Uterus (tissue), 4 donors: ENCODE results near the gene ZC3H12D. TPM values are rescaled to one million over a fixed set of nuclear protein-coding genes. Genes with fewer than 3 reads are reported as not detected.

Experiments
- DNase-seq, 2 donors: peaks; one replicate each; pipeline ENCODE4 v3.0.0-alpha.2; 2019 to 2020
- H3K27ac ChIP-seq, 2 donors: fragments of 200-600 bp; sonication (generic); 1 replicate in 1 of 2; 2 replicates in 1 of 2; pipeline ENCODE4 v1.5.1; 2016 to 2018
- H3K27me3 ChIP-seq, 2 donors: fragments of 200-600 bp; sonication (generic); one replicate each; pipeline ENCODE4 v1.5.1; 2018 to 2019; ENCODE audit warnings: control low read depth in 1 of 2
- H3K36me3 ChIP-seq, 2 donors: fragments of 200-600 bp; sonication (generic); one replicate each; pipeline ENCODE4 v1.5.1; 2019; ENCODE audit warnings: control low read depth in 1 of 2
- H3K4me1 ChIP-seq, 2 donors: fragments of 200-600 bp; sonication (generic); one replicate each; pipeline ENCODE4 v1.5.1; 2018 to 2019; ENCODE audit warnings: control low read depth in 1 of 2
- H3K4me3 ChIP-seq, 2 donors: fragments of 200-600 bp; sonication (generic); 1 replicate in 1 of 2; 2 replicates in 1 of 2; pipeline ENCODE4 v1.5.1; 2018 to 2019; ENCODE audit warnings: mild to moderate bottlenecking in 1 of 2
- H3K9me3 ChIP-seq, 2 donors: fragments of 200-600 bp; sonication (generic); one replicate each; pipeline ENCODE4 v1.5.1; 2019; ENCODE audit warnings: control low read depth in 1 of 2
- POLR2A ChIP-seq, 2 donors: fragments of 450-650 bp; IDR thresholded peaks; one replicate each; pipeline ENCODE4 v1.6.1; 2016; ENCODE audit warnings: antibody characterized with exemption in 2 of 2, mild to moderate bottlenecking in 1 of 2, moderate library complexity in 1 of 2
- intact Hi-C: fragments of 100-400 bp; cut with DNase I; formaldehyde crosslinking; loops from one replicate; pipeline ENCODE4 v1.15.1; 2023; ENCODE audit warnings: low total_unique reads
- total RNA-seq, 4 donors: library from RNA; depleted of rRNA in 3 of 4; stranded (reverse); fragments of >200 nt in 3 of 4; gene quantifications; one replicate each; pipeline versions ENCODE4 v1.1.0 to v1.2.4, GENCODE V29; 2014 to 2023
- TF ChIP-seq, protein P1 (sequence below), 4 experiments: fragments of 200-600 bp in 2 of 4; fragments of 450-650 bp in 2 of 4; sonication (generic) in 2 of 4; IDR thresholded peaks; one replicate each; pipeline ENCODE4 v1.5.1; 2016 to 2019; ENCODE audit warnings: antibody characterized with exemption in 4 of 4, mild to moderate bottlenecking in 2 of 4, moderate library complexity in 1 of 4
- donor health status: DM: yes; HTN: yes; CAD: no.

The ZC3H12D gene
- total RNA-seq, 4 donors from 2014 or later = 0.26 to 1.7 (median 0.40) TPM; not detected in 1

DNA sequence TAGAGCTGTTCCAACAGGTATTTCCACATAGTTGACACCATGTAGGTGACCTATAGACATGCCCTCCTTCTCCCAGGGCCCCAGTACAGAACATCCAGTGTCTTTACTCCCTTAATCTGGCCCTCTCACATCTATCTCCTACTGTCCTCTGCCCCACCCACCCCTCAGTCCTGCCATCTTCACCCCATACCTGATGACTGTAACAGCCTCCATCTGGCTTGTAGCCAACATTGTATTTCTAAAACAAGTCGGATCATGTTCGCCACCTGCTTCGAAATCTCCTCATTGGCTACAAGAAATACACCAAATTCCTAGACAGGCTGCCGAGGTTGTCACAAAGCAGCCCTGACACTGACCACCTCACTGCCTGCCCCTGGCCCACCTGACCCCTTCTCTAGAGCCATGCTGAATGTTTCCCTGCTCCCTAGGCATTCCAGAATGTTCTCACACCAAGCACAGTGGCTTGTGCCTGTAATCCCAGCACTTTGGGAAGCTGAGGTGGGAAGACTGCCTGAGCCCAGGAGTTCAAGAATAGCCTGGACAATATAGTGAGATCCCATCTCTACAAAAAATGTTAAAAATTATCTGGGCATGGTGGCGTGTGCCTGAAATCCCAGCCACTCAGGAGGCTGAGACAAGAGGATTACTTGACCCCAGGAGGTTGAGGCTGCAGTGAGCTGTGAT lies 6.0 kb downstream of the ZC3H12D start:
- intact Hi-C loops = no loop called here
- Histone ChIP-seq H3K4me3 (no peak overlapping the region), H3K4me1 (no peaks in the 10 kb centered on the region), H3K9me3 (no peaks in the 10 kb centered on the region), H3K36me3 (no peaks in the 10 kb centered on the region), H3K27me3 (no peaks in the 10 kb centered on the region), H3K27ac (no peak overlapping the region)
- no peak for TF ChIP-seq POLR2A (IDR thresholded peaks at IDR 0.05)
- TF ChIP-seq, protein P1, sequence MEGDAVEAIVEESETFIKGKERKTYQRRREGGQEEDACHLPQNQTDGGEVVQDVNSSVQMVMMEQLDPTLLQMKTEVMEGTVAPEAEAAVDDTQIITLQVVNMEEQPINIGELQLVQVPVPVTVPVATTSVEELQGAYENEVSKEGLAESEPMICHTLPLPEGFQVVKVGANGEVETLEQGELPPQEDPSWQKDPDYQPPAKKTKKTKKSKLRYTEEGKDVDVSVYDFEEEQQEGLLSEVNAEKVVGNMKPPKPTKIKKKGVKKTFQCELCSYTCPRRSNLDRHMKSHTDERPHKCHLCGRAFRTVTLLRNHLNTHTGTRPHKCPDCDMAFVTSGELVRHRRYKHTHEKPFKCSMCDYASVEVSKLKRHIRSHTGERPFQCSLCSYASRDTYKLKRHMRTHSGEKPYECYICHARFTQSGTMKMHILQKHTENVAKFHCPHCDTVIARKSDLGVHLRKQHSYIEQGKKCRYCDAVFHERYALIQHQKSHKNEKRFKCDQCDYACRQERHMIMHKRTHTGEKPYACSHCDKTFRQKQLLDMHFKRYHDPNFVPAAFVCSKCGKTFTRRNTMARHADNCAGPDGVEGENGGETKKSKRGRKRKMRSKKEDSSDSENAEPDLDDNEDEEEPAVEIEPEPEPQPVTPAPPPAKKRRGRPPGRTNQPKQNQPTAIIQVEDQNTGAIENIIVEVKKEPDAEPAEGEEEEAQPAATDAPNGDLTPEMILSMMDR (IDR thresholded peaks at IDR 0.05) = no peak
- no peak for DNase-seq

DNA sequence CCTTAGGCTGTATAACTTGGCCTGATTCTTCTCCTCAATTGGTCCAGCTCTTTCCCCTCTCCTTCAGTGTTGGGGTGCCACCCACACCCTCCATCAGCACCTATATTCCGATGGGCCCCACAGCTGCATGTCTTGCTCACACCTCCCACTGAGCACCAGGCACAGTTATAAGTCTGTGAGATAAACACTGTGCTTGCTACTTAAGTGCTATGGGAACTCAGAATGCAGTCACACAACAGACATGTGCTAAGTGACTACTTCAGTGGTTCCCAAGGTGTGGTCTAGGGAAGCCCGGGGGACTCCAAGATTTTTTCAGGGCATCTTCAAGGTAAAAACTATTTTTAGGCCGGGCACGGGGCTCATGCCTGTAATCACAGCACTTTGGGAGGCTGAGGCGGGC lies 7.3 kb downstream of the ZC3H12D start:
- Histone ChIP-seq H3K27me3 (no peaks in the 10 kb centered on the region), H3K27ac (no peak overlapping the region), H3K4me3 (no peak overlapping the region), H3K9me3 (no peaks in the 10 kb centered on the region), H3K36me3 (no peaks in the 10 kb centered on the region), H3K4me1 (no peaks in the 10 kb centered on the region)
- no peak for TF ChIP-seq POLR2A (IDR thresholded peaks at IDR 0.05)
- TF ChIP-seq, protein P1 (IDR thresholded peaks at IDR 0.05) = no peak
- no peak for DNase-seq
- intact Hi-C loops = no loop called here

DNA sequence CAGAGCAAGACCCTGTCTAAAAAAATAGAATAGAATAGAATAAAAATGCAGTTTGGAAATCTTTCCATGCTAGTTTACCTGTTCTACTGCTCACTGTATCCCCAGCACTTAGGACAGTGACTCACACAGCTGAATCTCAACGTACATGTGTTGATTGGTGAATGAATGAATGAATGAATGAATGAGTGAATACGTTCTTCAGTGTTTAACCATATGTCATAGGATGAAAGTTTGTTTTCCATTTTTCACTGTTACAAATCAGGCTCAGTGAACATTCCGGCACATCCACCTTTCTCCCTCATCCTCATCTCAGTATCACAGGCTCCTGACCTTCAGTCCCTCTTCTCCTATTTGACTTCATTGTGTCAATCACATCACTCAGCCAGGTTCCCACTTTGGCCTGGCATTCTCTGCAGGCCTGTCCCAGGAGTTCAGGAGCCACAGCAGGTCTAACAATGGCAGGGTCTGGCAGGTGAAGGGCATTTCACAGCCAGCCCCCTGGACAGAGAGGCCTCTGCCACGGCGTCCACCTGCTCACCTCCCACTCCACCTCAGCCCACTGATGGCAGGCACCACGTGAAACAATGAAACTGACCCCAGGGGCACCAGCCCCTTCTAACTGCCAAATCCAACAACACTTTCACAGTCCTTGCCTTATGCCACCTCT lies 7.9 kb downstream of the ZC3H12D start:
- H3K4me1 ChIP-seq = no peaks in the 10 kb centered on the region
- no peaks in the 10 kb centered on the region for H3K27me3 ChIP-seq
- no peak overlapping the region for H3K4me3 ChIP-seq
- intact Hi-C loops = no loop called here
- no peaks in the 10 kb centered on the region for H3K9me3 ChIP-seq
- no peaks in the 10 kb centered on the region for H3K36me3 ChIP-seq
- no peak for DNase-seq
- H3K27ac ChIP-seq = no peak overlapping the region
- TF ChIP-seq, protein P1 (IDR thresholded peaks at IDR 0.05) = no peak
- no peak for TF ChIP-seq POLR2A (IDR thresholded peaks at IDR 0.05)

DNA sequence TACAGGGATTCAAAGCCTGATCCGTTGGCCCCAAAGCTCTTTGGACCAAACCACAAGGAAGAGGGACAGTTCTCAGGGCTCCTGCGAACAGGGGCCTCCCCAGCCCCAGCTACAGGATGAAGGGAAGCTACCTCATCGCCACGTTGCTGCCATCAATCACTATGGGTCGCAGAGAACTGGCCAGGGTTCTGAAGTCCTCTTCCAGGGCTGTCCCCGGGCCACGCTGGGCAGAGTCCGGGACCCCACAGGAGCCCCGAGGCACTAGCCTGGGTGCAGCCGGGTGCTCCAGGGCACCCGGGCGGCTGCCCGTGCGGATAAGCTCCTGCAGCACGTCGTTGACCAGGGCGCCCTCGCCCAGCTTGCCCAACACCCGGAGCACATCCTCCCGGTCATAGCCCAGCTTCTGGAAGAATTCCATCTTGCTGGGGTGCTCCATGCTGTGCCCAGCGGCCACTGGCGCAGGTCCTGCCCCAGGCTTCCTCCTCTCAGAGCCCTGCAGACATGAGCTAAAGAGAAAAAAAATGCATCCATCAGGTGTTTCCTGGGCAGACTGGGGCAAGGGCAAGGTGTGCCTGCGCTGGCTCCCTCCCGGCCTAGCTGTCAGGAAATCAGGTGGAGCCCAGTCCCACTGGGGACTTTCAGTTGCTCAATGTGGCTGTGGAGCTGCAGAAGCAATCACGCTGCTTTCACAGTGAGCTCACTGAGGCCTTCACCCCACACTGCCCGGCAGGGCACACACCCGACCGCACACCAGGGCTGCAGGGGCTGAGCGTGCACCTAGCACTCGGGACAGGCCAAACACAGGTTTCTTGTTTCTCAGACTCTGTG lies 10.5 kb downstream of the ZC3H12D start:
- H3K36me3 ChIP-seq = no peaks in the 10 kb centered on the region
- intact Hi-C loops = no loop called here
- DNase-seq = no peak
- no peak overlapping the region for H3K4me3 ChIP-seq
- TF ChIP-seq, protein P1 (IDR thresholded peaks at IDR 0.05) = no peak
- no peak for TF ChIP-seq POLR2A (IDR thresholded peaks at IDR 0.05)
- no peaks in the 10 kb centered on the region for H3K4me1 ChIP-seq
- no peaks in the 10 kb centered on the region for H3K27me3 ChIP-seq
- no peaks in the 10 kb centered on the region for H3K9me3 ChIP-seq
- H3K27ac ChIP-seq = no peak overlapping the region
